AG09309 (cell line): ENCODE measurements around the gene SERPING1.

Source experiments
- DNase-seq: peaks from one replicate; pipeline ENCODE4 v3.0.0-alpha.2; 2010; ENCODE audit warnings: low read depth
- H3K4me3 ChIP-seq: 2 replicates; pipeline ENCODE4 v1.5.1; 2011; ENCODE audit warnings: mild to moderate bottlenecking, low read depth, low read length, moderate library complexity; ENCODE audit not compliant: control insufficient read depth
- CTCF ChIP-seq: IDR thresholded peaks from 2 replicates; pipeline ENCODE4 v1.5.1; 2011; ENCODE audit warnings: mild to moderate bottlenecking, low read depth, low read length, inconsistent platforms; ENCODE audit not compliant: insufficient read depth, control insufficient read depth; ENCODE audit errors: missing control alignments

Gene SERPING1

GRCh38 chr11:57656885-57657193 is 59.4 kb downstream of the SERPING1 start:
- no peak for DNase-seq
- H3K4me3 ChIP-seq: peak overlapping the region; percentile 83
- TF ChIP-seq CTCF: no peak

- no peak for TF ChIP-seq CTCF
- DNase-seq: peak; percentile 92
- H3K4me3 ChIP-seq: peak within 1 kb of the TSS; percentile 83
These were observed 59.9 kb downstream of the SERPING1 start, which contains the start of gene CLP1 for GRCh38 chr11:57657194-57658022. Gene CLP1, plus strand, starts transcription at chr11:57657762. Its CDS starts 1,715 bp downstream, at chr11:57659477.

- TF ChIP-seq CTCF: no peak
- H3K4me3 ChIP-seq: peak overlapping the region; percentile 83
- DNase-seq: no peak
These were observed 60.5 kb downstream of the SERPING1 start for GRCh38 chr11:57658023-57658361.

GRCh38 chr11:57659669-57660068 is 62.2 kb downstream of the SERPING1 start:
- no peak for DNase-seq
- TF ChIP-seq CTCF: no peak
- no peak overlapping the region for H3K4me3 ChIP-seq

- H3K4me3 ChIP-seq: no peak overlapping the region
- TF ChIP-seq CTCF: no peak
- no peak for DNase-seq
These were observed 65.4 kb downstream of the SERPING1 start for GRCh38 chr11:57662893-57663292.

GRCh38 chr11:57663975-57664374 is 66.5 kb downstream of the SERPING1 start:
- no peak for TF ChIP-seq CTCF
- H3K4me3 ChIP-seq: no peak overlapping the region
- no peak for DNase-seq
